Keratinocyte (primary cell): ENCODE results near the gene MAN2B1. TPM values are rescaled to one million over a fixed set of nuclear protein-coding genes. Genes with fewer than 3 reads are reported as not detected.
"Not testable (repeated sequence)": the region's sequence is repeated elsewhere in the genome, so short reads cannot be mapped to it uniquely, and the experiment has no call there.

Experiments
- DNase-seq: peaks from one replicate; pipeline ENCODE4 v3.0.0-alpha.2; 2011; ENCODE audit warnings: low read depth, missing footprints, low spot score
- FAIRE-seq: peaks from 2 replicates; lab custom pipeline; 2011; peaks lifted over from hg19 to GRCh38; lab: Jason Lieb, UNC
- H2AFZ ChIP-seq: 2 replicates; pipeline ENCODE4 v1.6.0; 2012; ENCODE audit warnings: low read length, control low read depth, inconsistent platforms; ENCODE audit not compliant: control insufficient read depth
- H3K27ac ChIP-seq: 2 replicates; pipeline ENCODE4 v1.5.1; 2011; ENCODE audit warnings: low read length; ENCODE audit not compliant: control insufficient read depth, insufficient read depth
- H3K27me3 ChIP-seq: 3 replicates; pipeline ENCODE4 v1.6.0; 2011; ENCODE audit warnings: low read length; ENCODE audit not compliant: control insufficient read depth, insufficient read depth; ENCODE audit errors: extremely low read depth
- H3K36me3 ChIP-seq, 2 experiments: 2 replicates in 1 of 2; 3 replicates in 1 of 2; pipeline ENCODE4 v1.5.1; 2011; ENCODE audit warnings: low read length in 2 of 2, mild to moderate bottlenecking in 1 of 2; ENCODE audit not compliant: control insufficient read depth in 2 of 2, insufficient read depth in 2 of 2; ENCODE audit errors: extremely low read depth in 1 of 2
- H3K4me1 ChIP-seq: 3 replicates; pipeline ENCODE4 v1.5.1; 2011; ENCODE audit warnings: low read length; ENCODE audit not compliant: control insufficient read depth, insufficient read depth; ENCODE audit errors: extremely low read depth
- H3K4me2 ChIP-seq: 3 replicates; pipeline ENCODE4 v1.6.0; 2011; ENCODE audit warnings: low read depth, low read length; ENCODE audit not compliant: control insufficient read depth, insufficient read depth; ENCODE audit errors: extremely low read depth
- H3K4me3 ChIP-seq, 3 experiments: fragments of 200-600 bp in 1 of 3; sonication (generic) in 1 of 3; 2 replicates in 2 of 3; 3 replicates in 1 of 3; pipeline ENCODE4 v1.5.1; 2011 to 2016; ENCODE audit warnings: low read length in 3 of 3, mild to moderate bottlenecking in 3 of 3, control low read depth in 2 of 3, inconsistent platforms in 1 of 3, low read depth in 1 of 3, mixed read lengths in 1 of 3, mixed run types in 1 of 3, moderate library complexity in 1 of 3; ENCODE audit not compliant: control insufficient read depth in 2 of 3, insufficient read depth in 2 of 3; ENCODE audit errors: extremely low read depth in 1 of 3
- H3K79me2 ChIP-seq: 2 replicates; pipeline ENCODE4 v1.6.0; 2012; ENCODE audit warnings: low read length; ENCODE audit not compliant: control insufficient read depth, insufficient read depth
- H3K9ac ChIP-seq: 3 replicates; pipeline ENCODE4 v1.6.0; 2011; ENCODE audit warnings: low read length; ENCODE audit not compliant: control insufficient read depth, insufficient read depth; ENCODE audit errors: extremely low read depth
- H3K9me1 ChIP-seq: 3 replicates; pipeline ENCODE4 v1.6.0; 2011; ENCODE audit warnings: low read length; ENCODE audit not compliant: control insufficient read depth, insufficient read depth; ENCODE audit errors: extremely low read depth
- H3K9me3 ChIP-seq: 2 replicates; pipeline ENCODE4 v1.5.1; 2012; ENCODE audit warnings: low read depth, low read length; ENCODE audit not compliant: control insufficient read depth
- H4K20me1 ChIP-seq: 3 replicates; pipeline ENCODE4 v1.6.0; 2011; ENCODE audit warnings: low read length; ENCODE audit not compliant: control insufficient read depth, insufficient read depth; ENCODE audit errors: extremely low read depth
- EZH2 ChIP-seq: IDR thresholded peaks from one replicate; pipeline ENCODE4 v1.6.1; 2012; ENCODE audit warnings: inconsistent platforms, mild to moderate bottlenecking, low read length, moderate library complexity
- dilution Hi-C: fragments of 300-500 bp; cut with MboI; formaldehyde crosslinking; loops from one replicate; pipeline ENCODE4 v1.7.0; 2020; ENCODE audit warnings: low sequenced_read_pairs; ENCODE audit not compliant: extremely low pct_ligation_motif_present
- polyA plus RNA-seq, 5 experiments: library from polyadenylated mRNA; depleted of rRNA in 3 of 5; stranded (reverse) in 3 of 5; stranded (forward) in 1 of 5; unstranded in 1 of 5; fragments of >200 nt; gene quantifications; 1 replicate in 1 of 5; 2 replicates in 3 of 5; 3 replicates in 1 of 5; pipeline versions ENCODE4 v1.2.1 to v1.2.3, GENCODE V29; 2011 to 2012; ENCODE audit warnings: missing spikeins in 2 of 5, low read depth in 1 of 5, low replicate concordance in 1 of 5
- TF ChIP-seq, protein P1 (sequence below), 3 experiments: IDR thresholded peaks in 1 of 3; conservative IDR thresholded peaks in 1 of 3; optimal IDR thresholded peaks in 1 of 3; 2 replicates in 2 of 3; 3 replicates in 1 of 3; pipeline versions ENCODE3 to v1.5.1; 2011; ENCODE audit warnings: low read length in 3 of 3, mild to moderate bottlenecking in 3 of 3, moderate library complexity in 2 of 3, control low read depth in 1 of 3, inconsistent platforms in 1 of 3; ENCODE audit not compliant: insufficient read depth in 2 of 3; ENCODE audit errors: extremely low read depth in 1 of 3

Gene MAN2B1
- polyA plus RNA-seq, 1 donor (not counting 4 experiments of a cell fraction or from before 2014, with no cell fraction given), result 17.0 TPM

DNA sequence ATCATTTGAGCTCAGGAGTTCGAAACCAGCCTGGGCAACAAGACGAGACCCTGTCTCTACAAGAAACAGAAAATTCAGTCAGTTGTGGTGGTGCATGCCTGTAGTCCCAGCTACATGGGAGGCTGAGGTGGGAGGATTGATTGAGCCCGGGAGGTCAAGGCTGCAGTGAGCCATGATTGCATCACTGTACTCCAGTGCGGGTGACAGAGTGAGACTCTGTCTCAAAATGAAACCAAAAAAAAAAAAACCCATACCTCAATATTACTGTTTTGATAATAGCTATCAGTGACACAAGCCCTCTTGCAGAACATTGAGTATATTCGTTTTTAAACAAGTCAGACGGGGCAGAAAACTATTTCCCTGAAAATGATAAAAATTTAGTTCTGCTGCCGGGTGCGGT, 39.6 kb downstream of the MAN2B1 start:
- dilution Hi-C loops, result no loop called here

DNA sequence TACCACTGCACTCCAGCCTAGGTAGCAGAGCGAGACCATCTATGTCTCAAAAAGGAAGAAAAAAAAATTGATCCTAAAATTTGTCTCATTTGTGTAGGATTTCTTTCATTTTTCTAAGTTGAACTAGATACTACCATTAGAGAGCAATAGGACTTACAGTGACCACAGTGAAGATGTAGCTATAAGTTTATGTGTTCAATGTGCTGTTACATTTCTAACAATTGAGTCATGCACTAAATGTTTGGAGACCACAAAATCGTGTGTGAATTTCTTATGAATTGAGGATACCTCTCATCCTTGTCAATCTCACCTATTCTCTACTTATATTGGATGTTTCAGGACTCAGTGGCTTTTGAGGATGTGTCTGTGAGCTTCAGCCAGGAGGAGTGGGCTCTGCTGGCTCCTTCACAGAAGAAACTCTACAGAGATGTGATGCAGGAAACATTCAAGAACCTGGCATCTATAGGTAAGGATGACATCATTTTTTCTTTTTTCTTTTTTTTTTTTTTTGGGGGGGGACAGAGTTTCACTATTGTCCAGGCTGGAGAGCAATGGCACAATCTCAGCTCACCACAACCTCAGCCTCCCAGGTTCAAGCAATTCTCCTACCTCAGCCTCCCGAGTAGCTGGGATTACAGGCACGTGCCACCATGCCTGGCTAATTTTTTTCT, 43.0 kb downstream of the MAN2B1 start:
- dilution Hi-C loops, result no loop called here
- no peak overlapping the region for H3K27ac ChIP-seq
- no peak overlapping the region for H3K9ac ChIP-seq
- no peaks in the 10 kb centered on the region for H3K27me3 ChIP-seq
- TF ChIP-seq EZH2, result no peak
- TF ChIP-seq, protein P1, sequence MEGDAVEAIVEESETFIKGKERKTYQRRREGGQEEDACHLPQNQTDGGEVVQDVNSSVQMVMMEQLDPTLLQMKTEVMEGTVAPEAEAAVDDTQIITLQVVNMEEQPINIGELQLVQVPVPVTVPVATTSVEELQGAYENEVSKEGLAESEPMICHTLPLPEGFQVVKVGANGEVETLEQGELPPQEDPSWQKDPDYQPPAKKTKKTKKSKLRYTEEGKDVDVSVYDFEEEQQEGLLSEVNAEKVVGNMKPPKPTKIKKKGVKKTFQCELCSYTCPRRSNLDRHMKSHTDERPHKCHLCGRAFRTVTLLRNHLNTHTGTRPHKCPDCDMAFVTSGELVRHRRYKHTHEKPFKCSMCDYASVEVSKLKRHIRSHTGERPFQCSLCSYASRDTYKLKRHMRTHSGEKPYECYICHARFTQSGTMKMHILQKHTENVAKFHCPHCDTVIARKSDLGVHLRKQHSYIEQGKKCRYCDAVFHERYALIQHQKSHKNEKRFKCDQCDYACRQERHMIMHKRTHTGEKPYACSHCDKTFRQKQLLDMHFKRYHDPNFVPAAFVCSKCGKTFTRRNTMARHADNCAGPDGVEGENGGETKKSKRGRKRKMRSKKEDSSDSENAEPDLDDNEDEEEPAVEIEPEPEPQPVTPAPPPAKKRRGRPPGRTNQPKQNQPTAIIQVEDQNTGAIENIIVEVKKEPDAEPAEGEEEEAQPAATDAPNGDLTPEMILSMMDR (optimal IDR thresholded peaks at IDR 0.05 in 1 of 3, IDR thresholded peaks at IDR 0.05 in 1 of 3, conservative IDR thresholded peaks at IDR 0.05 in 1 of 3; ENCODE audit: extremely low read depth in 1 of 3, insufficient read depth in 2 of 3, low read length in 3 of 3), result no peak
- peaks cover 37% of the 10 kb centered on the region for H3K79me2 ChIP-seq
- no peak for DNase-seq
- no peak overlapping the region for H3K4me2 ChIP-seq
- no peak overlapping the region for H2AFZ ChIP-seq
- no peaks in the 10 kb centered on the region for H4K20me1 ChIP-seq
- no peaks in the 10 kb centered on the region for H3K9me1 ChIP-seq
- FAIRE-seq, result no peak
- H3K4me1 ChIP-seq, result no peaks in the 10 kb centered on the region
- H3K4me3 ChIP-seq, result no peak overlapping the region
- H3K9me3 ChIP-seq, result peaks cover 17% of the 10 kb centered on the region
- H3K36me3 ChIP-seq, result peaks cover 13 to 20% of the 10 kb centered on the region in 2 experiments

More for the DNA sequence above, 39.6 kb downstream of the MAN2B1 start:
- DNase-seq, result no peak
- Histone ChIP-seq H3K9ac (no peak overlapping the region), H3K9me3 (peaks cover 31% of the 10 kb centered on the region), H3K4me3 (no peak overlapping the region), H3K79me2 (peaks cover 10% of the 10 kb centered on the region), H3K27ac (no peak overlapping the region), H4K20me1 (no peaks in the 10 kb centered on the region), H3K27me3 (no peaks in the 10 kb centered on the region), H3K4me1 (no peaks in the 10 kb centered on the region), H3K36me3 (peaks cover 16 to 26% of the 10 kb centered on the region in 2 experiments), H2AFZ (no peak overlapping the region), H3K4me2 (no peak overlapping the region), H3K9me1 (no peaks in the 10 kb centered on the region)
- no peak for FAIRE-seq
- TF ChIP-seq EZH2, result no peak
- TF ChIP-seq, protein P1 (optimal IDR thresholded peaks at IDR 0.05 in 1 of 3, IDR thresholded peaks at IDR 0.05 in 1 of 3, conservative IDR thresholded peaks at IDR 0.05 in 1 of 3; ENCODE audit: extremely low read depth in 1 of 3, insufficient read depth in 2 of 3, low read length in 3 of 3), result no peak

DNA sequence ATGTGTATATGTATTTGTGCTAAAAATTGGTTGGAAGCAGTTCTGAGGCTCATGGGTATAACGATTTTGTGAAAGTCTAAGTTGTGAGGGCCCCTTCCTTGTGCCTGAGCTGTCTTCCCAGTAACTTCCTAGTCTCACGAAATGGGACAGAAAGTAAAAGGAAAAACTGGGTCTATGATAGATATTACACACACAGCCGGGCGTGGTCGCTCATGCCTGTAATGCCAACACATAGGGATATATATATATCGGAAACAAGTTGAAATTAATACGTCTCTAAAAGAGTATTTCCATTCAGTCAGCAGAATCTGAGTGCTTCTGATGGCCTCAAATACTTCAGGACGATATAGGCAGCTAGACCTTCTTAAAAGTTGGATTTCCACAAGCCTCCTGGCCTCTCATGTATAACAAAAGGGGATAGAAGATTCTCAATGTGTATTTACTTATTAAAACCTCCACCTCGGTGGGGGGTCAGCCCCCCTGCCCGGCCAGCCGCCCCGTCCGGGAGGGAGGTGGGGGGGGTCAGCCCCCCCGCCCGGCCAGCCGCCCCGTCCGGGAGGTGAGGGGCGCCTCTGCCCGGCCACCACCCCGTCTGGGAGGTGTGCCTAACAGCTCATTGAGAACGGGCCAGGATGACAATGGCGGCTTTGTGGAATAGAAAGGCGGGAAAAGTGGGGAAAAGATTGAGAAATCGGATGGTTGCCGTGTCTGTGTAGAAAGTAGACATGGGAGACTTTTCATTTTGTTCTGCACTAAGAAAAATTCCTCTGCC, 45.1 kb downstream of the MAN2B1 start:
- not testable (repeated sequence) for H2AFZ ChIP-seq, H3K36me3 ChIP-seq

More for the DNA sequence above, 45.1 kb downstream of the MAN2B1 start:
- H3K9me1 ChIP-seq, H4K20me1 ChIP-seq, FAIRE-seq, H3K4me2 ChIP-seq, H3K27me3 ChIP-seq, H3K4me1 ChIP-seq, dilution Hi-C loops, H3K9ac ChIP-seq, H3K4me3 ChIP-seq, H3K27ac ChIP-seq, H3K9me3 ChIP-seq, DNase-seq: not testable (repeated sequence)
- H3K79me2 ChIP-seq, result peaks cover 52% of the 10 kb centered on the region
